Activated gamma-delta T cell treated with Interleukin-2 at 50 U/mL for 16 hours (primary cell): Measurements from ENCODE around the gene RPL6.
"Not testable (repeated sequence)": the region's sequence is repeated elsewhere in the genome, so short reads cannot be mapped to it uniquely, and the experiment has no call there.

ENCODE experiments used
- DNase-seq: peaks from one replicate; pipeline ENCODE4 v3.0.0-alpha.2; 2020

RPL6 gene

DNA sequence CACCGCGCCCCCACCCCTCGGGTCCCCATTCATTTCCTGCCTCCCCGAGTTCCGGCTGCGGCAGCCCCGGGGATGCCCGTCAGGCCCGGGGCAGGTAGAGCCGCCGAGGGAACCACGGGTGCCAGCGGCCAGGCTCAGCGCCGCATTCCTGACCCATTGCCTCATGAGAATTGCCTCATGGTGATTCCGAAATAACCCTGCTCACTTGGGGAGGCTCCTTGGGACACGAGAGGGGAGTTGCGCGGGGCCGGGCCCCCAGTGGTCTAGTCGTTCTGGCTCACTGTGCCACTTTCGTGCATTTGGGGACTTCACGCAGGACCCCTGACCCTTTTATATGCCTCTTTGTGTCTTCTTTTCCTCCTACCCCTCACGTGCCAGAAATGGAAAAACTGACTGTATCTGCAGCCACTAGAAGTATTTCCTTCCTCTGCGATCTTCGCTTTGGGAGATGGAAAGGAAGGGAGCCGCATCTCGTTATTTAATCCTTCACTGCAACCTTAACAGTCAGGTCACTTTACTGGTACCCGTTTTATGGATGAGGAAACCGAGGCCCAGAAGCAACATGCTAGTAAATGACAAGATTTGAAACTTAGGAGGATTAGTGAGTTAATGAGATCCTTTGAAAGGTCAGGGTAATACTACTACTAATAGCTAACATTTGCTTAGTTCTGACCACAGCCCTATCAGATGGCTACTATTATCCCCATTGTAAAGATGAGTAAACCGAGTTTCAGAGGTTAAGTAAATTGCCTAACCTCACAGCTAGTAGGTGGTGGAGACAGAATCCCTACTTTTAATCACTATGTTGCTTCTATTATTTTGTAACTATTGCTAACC is 10.1 kb upstream of the RPL6 start:
- DNase-seq = no peak

GRCh38 chr12:112418608-112419296 is 9.3 kb upstream of the RPL6 start, which contains the start of gene PTPN11:
Gene PTPN11, plus strand, starts transcription at chr12:112418947. Its CDS starts 165 bp downstream, at chr12:112419112.
- DNase-seq = peak; percentile 86

DNA sequence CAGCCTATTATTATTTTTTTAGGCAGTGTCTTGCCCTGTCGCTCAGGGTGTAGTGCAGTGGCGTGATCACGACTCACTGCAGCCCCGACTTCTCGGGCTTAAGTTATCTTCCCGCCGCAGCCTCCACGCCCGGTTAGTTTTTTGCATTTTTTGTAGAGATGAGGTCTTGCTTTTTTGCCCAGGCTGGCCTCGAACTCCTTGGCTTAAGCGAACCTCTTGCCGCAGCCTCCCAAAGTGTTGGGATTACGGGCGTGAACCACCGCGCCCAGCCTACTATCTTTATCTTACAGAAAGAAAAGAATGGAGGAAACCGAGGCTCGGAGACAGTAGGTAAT is 8.8 kb upstream of the RPL6 start:
- DNase-seq = no peak

DNA sequence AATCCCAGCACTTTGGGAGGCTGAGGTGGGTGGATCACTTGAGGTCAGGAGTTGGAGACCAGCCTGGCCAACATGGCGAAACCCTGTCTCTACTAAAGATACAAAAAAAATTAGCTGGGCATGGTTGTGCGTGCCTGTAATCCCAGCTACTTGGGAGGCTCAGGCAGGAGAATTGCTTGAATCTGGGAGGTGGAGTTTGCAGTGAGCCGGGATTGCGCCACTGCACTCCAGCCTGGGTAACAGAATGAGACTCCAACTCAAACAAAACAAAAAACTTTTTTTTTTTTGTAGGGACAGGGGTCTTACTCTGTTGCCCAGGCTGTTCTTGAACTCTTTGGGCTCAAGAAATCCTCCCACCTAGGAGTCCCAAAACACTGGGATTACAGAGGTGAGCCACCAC is 6.1 kb upstream of the RPL6 start:
- DNase-seq = not testable (repeated sequence)

DNA sequence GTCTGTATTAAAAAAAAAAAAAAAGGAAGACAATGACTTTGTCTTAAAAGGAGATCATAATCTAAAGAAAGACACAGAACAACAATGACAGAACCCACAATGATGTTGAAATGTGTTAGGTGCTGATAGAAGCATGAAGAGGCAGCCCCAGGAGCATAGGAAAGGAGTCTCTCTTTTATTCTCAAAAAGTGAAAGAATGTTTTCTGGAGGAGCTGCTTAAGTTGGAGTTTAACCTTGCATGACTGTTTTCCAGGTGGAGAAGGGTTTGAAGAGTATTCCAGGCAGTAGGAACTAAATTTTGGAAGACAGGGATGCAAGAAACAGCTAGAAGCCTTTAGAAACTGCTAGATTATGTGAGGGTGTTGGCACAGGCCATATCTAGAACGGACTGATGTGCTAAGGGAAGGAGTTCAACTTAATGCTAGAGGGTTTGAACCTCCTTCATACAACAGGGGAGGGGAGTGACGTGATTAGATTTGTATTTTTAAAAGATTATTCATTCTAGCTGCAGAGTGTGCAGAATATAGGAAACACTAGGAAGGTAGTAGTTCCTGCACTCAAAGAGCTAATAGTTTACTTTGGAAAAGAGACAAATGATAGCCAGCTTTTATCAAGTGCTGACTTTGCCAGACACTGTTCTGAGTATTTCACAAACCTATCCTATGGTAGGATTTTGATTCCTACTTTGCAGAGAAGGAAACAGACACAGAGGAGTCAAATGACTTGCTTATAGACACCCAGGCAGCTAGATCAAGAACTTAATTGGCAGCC is 4.6 kb upstream of the RPL6 start:
- DNase-seq = no peak

GRCh38 chr12:112409906-112410244 is 470 bp upstream of the RPL6 start:
- no peak for DNase-seq

DNA sequence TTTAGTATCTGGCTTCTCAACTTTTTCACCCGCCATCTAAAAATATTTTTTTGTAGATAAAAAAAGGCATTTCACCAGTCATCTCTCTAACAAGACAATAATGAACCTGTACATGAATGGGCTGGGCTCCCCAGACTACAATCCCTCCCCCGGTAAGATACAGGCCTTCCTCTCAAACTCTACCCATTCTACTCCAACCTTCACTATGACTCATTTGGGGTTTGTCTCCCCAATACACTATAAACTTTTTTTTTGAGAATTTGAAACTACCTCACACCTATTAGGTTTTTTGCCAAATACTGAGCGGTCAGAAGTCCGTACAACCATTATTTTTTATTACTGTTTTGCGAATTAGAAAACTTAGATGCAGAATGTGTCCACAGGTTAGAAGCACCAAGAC is 784 bp downstream of the RPL6 start:
- DNase-seq = no peak

DNA sequence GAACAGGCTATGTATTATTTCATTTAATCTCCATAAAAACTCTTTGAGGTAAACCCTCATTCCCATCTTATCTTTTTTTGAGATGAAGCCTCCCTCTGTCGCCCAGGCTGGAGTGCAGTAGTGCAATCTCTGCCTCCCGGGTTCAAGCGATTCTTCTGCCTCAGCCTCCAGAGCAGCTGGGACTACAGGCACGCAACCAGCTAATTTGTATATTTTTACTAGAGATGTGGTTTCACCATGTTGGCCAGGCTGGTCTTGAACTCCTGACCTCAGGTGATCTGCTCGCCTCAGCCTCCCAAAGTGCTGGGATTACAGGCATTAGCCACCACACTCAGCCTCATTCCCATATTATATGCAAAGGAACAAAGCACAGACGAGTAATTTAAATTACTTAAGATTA is 1.7 kb downstream of the RPL6 start:
- DNase-seq = not testable (repeated sequence)

GRCh38 chr12:112406519-112407488 is 2.6 kb downstream of the RPL6 start:
- DNase-seq = no peak

- no peak for DNase-seq
Measured at GRCh38 chr12:112401903-112402498, 7.4 kb downstream of the RPL6 start.

- DNase-seq = no peak
Measured at GRCh38 chr12:112401054-112401453, 8.4 kb downstream of the RPL6 start.

DNA sequence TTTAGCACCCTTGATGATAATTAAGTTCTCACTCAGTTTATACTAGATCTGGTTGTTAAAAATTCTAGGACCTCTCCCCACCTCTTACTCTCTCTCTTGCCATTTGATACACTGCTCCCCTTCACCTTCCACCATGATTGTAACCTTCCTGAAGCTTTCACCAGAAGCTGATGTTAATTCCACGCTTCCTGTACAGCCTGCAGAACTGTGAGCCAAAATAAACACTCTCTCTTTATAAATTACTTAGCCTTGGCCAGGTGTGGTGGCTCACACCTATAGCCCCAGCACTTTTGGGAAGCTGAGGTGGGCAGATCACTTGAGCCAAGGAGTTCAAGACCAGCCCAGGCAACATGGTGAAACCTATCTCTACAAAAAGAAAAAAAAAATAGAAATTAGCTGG is 16.1 kb downstream of the RPL6 start:
- no peak for DNase-seq

DNA sequence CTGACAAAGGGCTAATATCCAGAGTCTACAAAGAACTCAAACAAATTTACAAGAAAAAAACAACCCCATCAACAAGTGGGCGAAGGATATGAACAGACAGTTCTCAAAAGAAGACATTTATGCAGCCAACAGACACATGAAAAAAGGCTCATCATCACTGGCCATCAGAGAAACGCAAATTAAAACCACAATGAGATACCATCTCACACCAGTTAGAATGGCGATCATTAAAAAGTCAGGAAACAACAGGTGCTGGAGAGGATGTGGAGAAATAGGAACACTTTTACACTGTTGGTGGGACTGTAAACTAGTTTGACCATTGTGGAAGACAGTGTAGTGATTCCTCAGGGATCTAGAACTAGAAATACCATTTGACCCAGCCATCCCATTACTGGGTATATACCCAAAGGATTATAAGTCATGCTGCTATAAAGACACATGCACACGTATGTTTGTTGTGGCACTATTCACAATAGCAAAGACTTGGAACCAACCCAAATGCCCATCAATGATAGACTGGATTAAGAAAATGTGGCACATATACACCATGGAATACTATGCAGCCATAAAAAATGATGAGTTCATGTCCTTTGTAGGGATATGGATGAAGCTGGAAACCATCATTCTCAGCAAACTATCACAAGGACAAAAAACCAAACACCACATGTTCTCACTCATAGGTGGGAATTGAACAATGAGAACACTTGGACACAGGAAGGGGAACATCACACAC is 19.3 kb downstream of the RPL6 start:
- not testable (repeated sequence) for DNase-seq

GRCh38 chr12:112389228-112389627 is 20.2 kb downstream of the RPL6 start:
- DNase-seq = no peak

- DNase-seq = no peak
Measured at GRCh38 chr12:112386726-112387125, 22.7 kb downstream of the RPL6 start.

DNA sequence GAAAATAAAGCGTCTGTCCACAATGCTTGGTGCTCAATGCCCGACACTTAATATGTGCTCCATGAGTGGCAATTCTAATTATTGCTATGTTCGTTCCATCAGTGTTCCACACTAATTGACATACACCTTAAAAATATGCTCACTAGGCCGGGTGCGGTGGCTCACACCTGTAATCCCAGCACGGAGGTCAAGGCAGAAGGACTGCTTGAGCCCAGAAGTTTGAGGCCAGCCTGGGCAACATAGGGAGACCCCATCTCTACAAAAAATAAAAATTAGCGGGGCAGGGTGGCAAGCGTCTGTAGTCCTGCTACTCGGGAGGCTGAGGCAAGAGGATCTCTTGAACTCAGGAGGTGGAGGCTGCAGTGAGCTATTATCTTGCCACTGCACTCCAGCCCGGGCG is 26.5 kb downstream of the RPL6 start:
- no peak for DNase-seq

GRCh38 chr12:112381883-112382796 is 27.3 kb downstream of the RPL6 start, which contains the start of gene HECTD4:
Gene HECTD4, minus strand, starts transcription at chr12:112382431. Its CDS starts 303 bp downstream, at chr12:112382128.
- DNase-seq = peak; percentile 93

DNA sequence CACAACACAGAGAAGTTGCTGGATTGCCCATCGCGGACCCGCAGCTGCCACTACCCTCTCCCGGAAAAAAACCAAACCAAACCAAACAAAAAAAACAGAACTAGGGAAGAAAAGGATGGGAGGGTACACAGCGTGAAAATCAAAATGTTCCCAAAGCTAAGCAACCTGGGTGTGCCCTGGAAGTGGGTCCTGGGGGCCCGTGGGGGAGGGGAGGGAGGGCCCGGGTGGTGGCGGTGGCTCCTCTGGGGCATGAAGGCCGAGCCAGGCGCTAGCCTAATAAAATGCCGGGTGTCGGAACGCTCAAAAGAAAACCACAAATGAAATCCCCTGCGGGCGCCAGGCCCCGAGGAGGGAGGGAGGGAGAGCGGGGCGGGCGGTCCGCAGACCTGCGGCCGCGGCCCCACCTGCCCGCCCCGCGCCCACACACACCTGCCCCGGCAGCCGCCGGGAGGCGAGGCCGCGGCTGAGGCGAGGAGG is 28.0 kb downstream of the RPL6 start:
- peak; percentile 21 for DNase-seq

DNA sequence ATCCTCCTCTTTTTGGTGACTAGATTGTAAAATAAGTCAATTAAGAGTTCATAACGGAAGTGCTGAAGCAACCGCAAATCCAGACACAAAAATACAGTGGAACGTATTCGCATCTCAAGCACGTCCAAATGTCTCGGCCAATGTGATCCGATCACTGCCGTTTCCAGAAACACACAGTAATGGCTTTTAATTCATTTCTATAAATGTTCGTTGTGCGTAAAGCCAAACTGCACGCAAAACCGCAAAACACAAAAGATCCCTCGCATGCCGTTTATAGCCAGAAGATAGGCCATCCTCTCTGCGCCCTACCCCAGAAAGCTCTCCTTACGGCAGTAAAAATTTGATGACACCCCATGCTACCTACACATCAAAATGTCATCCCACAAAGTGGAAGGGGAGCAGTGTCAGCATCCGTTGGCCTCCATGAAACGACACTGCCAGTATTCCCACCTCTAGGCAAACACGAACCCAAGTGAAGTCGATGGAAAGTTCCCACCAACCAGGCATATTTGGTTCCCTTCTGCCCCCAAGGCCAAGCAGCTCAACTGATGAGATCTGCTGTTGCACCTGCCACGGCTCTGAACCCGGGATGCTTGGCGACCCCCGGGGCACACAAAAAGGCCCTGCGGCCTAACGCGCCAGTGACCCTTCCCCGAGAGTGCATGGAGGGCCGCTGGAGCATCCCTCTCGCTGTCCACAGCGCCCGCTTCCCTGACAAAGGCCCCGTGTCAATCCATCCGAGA is 28.6 kb downstream of the RPL6 start:
- DNase-seq = no peak
